HG03108 (cell line): Measurements from ENCODE around the gene TPTE.
"Not testable (repeated sequence)": the region's sequence is repeated elsewhere in the genome, so short reads cannot be mapped to it uniquely, and the experiment has no call there.

Experiments used
- ATAC-seq: cut with Tn5 transposase; IDR thresholded peaks from one replicate; pipeline ENCODE4 v1.9.1; 2021; ENCODE audit warnings: moderate library complexity; ENCODE audit not compliant: unreplicated experiment

TPTE gene

DNA sequence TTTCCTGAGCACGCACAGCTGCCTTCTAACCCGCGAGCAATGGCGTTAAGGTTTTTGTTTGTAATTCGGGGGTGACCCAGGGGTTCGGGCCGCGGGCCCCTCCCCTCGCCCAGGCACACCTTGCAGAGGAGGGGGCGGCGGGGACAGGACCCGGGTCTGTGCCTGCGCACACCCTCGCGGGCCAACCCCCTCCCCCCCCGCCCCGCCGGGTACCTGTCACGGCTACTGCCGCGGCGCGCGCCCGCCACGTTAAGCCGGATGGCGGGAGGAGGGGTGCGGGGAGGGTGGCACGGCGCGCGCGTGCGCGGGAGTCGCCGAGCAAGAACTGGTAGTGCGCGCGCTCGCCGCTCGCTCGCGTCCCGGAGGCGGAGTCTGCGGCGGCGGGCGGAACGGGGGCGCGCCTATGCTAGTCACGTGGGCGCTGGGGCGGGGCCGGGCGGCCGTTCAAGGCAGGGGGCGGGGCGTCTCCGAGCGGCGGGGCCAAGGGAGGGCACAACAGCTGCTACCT is at the start of gene TPTE:
Gene TPTE, plus strand, starts transcription at position 493 of the 508 bp plus-strand sequence. CDS start 17,141 bp downstream, outside the sequence.
- no peak for ATAC-seq

DNA sequence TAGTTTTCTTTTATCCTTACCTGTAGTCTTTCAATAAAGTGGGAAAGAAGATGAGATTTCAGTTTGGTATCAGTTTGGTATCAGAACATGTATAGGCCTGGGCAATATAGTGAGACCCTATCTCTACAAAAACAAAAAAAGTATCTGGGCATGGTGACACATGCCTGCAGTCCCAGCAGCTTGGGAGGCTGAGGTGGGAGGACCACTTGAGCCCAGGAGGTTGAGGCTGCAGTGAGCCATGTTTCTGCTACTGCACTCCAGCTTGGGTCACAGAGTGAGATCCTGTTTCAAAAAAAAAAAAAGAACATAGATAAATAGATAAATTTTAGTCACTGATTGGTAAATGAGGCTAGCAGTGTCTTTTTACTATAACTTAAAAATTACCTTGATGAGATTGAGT is 49.4 kb upstream of the TPTE start:
- ATAC-seq = not testable (repeated sequence)

DNA sequence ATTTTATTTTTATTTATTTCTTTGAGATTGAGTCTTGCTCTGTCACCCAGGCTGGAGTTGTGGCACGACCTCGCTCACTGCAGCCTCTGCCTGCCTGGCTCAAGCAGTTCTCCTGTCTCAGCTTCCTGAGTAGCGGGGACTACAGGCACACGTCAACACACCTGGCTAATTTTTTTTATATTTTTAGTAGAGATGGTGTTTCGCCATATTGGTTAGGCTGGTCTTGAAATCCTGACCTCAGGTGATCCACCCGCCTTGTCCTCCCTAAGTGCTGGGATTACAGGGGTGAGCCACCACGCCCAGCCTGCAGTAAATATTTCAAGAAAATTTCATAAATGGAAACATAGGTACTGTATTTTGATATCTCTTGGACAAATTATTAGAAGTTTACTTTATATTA is 43.6 kb upstream of the TPTE start:
- not testable (repeated sequence) for ATAC-seq

DNA sequence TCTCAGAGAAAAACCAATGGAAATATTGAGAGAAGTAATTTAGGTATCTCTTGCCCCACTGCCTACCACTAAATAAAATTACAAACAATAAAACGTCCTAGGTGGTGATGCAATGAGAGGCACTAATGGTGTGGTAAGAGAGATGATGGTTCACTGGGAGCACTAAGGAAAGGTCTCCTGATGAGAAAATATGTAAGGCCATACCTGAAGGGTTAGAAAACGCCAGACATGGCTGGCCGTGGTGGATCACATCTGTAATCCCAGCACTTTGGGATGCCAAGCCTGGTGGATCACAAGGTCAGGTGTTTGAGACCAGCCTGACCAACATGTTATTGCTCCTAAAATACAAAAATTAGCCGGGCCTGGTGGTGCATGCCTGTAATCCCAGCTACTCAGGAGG is 41.5 kb upstream of the TPTE start:
- not testable (repeated sequence) for ATAC-seq

DNA sequence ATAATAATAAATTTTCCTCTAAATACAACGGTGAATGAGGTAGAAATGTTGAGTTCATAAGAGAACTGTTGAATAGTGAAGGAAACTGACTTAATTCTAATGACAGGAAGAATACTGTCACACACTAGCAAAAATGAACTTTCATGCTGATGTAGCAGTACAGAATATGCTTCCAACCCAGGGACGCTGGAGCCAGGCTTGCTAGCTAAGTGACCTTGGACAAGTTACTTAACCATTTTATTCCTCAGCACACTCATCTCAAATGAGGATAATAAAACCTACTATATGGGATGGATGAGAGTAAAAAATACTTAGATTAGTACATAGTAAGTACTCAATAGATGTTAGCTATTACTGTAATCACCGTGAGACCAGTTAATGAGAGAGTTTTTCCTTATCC is 36.5 kb upstream of the TPTE start:
- ATAC-seq = not testable (repeated sequence)

DNA sequence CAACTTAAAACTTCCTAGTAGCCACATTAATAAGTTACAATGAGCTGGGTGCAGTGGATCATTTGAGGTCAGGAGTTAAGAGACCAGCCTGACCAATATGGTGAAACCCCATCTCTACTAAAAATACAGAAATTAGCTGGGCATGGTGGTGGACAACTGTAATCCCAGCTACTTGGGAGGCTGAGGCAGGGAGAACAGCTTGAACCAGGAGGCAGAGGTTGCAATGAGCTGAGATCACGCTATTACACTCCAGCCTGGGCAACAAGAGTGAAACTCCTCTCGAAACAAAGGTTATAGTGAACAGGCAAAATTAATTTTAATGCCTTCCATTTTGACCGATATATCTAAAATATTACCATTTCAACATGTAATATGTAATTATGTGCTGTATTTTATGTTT is 30.9 kb upstream of the TPTE start:
- not testable (repeated sequence) for ATAC-seq

DNA sequence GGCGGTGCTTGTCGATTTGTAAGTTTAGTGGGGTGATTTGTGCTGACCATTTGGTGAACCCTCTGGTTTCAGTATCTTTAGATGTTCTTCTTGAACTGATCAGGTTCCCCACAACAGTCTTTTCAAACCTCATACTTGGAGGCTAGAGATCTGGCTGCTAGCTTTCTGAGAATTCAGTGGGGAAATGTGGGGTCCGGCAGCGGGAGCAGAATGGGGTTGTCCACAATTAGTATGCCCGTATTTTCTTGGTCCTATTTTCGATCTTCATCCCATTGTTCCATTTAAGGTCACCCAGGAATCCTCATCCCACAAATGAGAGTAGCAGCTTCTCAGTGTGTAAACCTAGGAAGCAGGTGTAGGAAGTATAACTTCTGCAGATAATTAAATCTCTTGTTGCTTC is 10.3 kb upstream of the TPTE start:
- ATAC-seq = no peak

DNA sequence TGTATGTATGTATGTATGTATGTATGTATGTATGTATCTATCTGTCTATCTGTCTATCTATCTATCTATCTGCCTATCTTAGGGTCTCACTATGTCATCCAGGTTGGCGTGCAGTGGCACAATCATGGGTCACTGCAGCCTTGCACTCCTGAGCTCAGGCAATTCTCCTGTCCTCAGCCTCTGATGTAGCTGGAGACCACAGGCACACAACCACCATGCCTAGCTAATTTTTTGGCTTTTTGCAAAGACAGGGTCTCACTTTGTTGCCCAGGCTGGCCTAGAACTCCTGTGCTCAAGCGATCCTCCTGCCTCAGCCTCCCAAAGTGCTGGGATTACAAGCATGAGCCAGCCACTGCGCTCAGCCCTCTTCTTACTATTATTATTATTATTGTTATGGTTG is 4.5 kb upstream of the TPTE start:
- not testable (repeated sequence) for ATAC-seq

DNA sequence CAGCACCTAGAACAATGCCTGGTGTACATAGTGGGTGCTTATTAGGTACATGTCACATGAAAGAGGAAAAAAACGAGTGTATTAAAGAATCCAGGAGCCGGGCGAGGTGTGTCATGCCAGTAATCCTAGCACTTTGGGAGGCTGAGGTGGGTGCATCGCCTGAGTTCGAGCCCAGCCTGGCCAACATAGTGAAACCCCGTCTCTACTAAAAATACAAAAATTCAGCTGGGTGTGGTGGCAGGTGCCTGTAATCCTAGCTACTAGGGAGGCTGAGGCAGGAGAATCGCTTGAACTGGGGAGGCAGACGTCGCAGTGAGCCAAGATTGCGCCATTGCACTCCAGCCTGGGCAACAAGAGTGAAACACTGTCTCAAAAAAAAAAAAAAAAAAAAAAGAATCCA is 3.5 kb upstream of the TPTE start:
- not testable (repeated sequence) for ATAC-seq

DNA sequence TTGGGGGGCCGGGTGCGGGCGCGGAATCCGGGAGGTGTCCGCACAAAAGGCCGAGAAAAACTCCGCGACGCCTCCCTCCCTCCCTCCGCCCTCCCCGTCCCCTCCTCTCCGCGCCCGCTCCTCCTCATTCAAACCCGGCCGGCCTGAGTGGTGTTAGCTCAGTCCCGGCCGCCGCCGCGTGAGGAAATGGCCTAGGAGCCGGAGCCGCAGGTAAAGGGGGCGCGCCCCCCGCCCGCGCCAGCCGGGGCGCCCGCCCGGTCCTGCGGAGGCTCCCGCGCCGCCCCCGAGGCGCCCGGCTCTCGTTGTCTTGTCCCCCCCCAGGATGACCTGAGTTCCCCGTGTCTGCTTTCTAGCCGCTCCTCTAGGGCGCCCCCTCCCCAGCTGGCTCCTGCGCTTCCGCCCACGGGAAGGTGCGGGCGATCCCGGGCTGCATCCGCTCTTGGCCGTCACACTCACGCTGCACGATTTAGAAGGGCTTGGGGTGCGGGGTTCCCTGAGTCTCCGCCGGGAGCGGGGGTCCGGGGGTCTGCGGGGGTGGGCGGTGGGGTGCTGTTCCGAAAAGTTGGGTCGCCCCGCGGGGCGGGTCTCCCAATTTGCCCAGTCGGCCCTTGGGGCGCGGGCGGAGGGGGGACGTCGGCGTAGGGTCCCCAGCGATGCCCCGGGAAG is 585 bp downstream of the TPTE start:
- not testable (repeated sequence) for ATAC-seq

DNA sequence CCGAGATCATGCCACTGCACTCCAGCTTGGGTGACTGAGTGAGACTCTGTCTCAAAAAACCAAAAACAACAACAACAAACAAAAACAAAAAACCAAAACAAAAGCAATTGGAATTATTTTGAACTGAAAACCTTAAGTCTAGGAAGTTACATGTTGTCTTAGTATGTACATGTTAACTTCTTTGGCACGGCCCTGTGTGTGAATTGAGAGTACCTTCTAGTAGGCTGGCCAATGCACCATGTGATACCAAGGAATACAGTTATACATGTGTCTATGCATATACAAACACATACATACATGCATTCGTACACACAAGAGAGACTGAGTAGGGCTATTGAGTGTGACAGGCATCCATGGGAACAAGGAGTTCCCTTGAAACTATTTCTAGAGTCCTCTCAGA is 18.6 kb downstream of the TPTE start:
- ATAC-seq = no peak

DNA sequence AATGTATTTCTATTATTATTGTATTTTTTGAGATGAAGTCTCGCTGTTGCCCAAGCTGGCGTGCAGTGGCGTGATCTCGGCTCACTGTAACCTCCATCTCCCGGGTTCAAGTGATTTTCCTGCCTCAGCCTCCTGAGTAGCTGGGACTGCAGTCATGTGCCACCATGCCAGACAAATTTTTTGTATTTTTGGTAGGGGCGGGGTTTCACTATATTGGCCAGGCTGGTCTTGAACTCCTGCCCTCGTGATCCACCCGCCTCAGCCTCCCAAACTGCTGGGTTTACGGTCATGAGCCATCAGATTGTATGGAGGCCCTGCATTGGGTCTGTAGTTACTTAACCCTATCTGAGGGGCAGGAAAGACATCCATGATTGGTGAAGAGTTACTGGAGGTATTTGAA is 23.0 kb downstream of the TPTE start:
- not testable (repeated sequence) for ATAC-seq

DNA sequence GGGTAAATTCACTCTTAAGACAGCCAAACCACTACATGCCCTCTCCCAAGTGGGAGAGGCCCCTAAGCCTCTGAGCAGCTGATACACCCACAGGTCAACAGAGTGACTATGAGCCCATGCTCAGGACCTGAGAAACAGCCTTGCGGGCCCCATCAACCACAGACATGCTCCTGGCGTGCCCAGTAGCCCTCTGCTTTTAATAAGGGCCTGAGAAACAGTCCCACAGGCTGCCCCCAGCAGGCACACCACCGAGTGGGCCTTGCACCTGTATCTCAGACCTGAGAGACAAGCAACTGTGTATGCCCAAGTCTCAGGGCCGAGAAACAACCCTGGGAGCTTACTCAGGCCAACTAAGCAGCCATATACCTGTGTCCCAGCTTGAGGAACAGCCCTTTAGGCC is 26.5 kb downstream of the TPTE start:
- not testable (repeated sequence) for ATAC-seq

DNA sequence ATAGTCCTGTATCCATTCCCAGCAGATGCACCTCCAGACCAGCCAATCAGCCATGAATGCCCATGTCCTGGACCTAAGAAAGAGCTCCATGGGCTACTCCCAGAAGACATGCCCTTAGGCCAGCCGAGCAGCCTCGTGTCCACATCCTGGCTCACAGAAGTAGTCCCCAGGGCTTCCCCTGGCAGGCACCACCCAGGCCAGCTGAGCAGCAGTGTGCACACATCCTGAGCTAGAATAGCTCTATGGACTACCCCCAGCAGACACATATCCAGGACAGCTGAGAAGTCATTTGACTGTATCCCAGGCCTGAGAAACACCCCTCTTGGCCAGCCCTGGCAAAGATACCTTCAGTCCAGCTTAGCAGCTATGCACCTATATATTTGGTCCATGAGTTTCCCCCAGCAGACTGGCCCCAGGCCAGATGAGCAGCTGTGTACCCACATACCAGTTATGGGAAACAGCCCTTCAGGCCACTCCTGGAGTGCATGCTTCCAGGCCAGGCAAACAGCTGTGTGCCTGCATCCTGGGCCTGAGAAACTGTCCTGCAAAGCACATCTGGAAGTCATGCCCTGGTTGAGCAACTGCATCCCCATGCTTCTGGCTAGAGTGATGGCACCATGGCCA is 27.1 kb downstream of the TPTE start:
- ATAC-seq = not testable (repeated sequence)

DNA sequence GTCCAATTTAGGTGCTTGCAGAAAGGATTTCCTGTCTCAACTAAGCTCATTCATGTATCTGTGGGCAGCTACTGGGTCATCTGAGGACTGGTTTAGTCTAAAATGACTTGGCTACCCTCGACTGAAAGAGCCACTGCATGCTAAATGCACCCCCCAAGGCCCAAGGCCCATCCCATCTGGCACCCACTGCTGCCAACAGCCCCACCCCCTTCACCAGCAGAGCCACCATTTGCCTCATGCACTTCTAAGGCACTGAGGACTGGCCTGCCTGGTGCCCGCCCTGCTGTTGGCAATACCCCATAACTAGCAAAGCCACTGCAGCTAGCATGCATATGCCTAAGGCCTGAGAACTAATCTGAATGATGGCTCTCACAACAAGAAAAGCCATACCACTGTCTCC is 49.4 kb downstream of the TPTE start:
- not testable (repeated sequence) for ATAC-seq

DNA sequence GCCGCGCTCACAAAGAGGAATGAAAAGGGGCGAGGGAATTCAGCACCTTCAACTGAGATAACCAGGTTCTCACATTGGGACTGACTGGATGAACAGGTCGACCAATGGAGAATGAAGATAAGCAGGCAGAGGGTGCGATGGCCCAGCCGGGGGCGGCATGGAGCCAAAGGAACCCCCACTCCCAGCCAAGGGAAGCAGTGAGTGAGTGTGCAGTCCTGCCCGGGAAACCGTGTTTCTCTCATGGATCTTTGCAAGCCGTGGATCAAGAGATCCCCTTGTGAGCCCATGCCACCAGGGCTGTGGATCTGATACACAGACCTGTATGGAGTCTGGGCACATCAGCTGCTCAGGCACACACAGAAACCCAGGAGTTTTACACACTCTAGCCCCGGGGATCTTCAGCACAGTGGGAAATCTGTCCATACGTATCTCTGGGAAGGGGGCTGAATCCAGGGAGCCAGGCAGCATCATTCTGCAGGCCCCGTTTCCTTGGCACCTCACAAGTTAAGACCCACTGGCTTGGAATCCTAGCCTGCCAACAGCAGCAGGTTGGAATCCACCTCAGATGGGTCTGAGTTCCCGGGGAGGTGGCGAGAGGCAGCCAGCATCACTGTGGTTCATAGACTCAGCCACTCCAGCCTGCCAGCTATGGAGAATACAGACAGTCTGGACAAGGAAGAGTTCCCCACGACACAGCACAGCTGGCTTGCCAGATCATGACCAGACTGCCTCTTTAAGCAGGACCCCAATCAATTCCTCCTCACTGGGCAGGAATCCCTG is 53.3 kb downstream of the TPTE start:
- ATAC-seq = not testable (repeated sequence)

DNA sequence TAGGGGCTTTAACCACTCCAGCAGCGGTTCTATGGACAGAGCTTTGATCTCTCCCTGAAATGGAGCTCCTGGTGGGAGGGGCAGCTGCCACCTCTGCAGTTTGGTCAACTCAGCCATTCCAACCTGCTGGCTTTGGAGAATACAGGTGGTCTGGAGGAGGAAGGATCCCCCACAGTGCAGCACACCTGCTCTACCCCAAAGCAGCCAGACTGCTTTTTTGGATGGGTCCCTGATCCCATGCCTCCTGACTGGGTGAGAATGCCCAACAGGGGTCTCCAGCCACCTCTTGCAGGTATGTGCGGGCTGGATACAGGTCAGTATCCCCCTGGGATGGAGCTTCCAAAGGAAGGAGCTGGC is 53.9 kb downstream of the TPTE start:
- no peak for ATAC-seq

DNA sequence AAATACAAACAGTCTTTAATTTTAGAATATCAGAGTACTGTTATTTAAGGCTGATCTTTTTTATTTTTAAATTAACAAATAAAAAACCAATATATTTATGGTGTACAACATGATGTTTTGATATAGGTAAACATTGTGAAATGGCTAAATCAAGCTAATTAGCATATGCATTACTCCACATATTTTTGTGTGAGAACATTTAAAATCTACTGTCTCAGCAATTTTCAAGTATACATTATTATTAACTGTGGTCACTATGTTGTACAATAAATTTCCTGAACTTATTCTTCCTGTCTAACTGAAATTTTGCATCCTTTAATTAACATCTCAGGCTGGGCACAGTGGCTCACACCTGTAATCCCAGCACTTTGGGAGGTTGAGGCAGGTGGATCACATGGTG is 57.5 kb downstream of the TPTE start:
- ATAC-seq = not testable (repeated sequence)

DNA sequence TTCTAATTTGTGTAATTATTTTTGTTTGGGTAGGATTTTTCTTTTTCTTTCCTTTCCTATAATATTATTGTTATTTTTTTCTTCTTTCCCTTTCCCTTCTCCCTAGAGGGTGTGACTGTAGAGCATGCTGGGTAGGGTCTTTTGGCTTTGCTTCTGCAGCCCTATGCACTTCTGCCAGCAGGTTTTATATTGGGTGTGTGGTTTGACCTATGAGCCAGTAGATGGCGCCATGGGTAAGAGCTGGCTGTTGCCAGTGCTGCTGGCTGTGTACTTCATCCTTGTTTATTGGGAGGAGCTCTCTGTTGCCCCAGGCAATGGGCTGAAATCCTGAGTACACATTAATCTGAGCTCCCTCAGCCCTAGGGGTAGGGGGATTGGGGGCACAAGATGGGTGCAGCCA is 67.7 kb downstream of the TPTE start:
- ATAC-seq = not testable (repeated sequence)

DNA sequence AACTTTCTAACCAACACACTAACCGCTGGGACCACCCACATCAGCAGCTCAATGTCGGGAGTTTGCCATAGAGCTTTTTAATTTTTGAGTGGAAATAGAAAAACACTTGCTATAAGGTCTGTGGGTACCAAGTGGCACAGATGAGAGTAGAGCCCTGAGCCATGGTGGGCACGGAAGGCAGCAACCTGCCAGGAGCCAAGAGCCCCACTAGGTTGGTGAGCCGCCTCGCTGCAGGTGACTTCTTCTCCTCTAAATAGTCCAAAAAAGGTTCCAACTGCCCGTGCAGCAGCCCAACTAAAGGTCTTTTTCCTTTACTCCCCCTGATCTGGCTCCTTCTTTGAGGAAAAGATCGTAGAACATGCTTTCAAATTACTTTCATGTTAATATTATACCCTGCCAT is 85.7 kb downstream of the TPTE start:
- not testable (repeated sequence) for ATAC-seq

DNA sequence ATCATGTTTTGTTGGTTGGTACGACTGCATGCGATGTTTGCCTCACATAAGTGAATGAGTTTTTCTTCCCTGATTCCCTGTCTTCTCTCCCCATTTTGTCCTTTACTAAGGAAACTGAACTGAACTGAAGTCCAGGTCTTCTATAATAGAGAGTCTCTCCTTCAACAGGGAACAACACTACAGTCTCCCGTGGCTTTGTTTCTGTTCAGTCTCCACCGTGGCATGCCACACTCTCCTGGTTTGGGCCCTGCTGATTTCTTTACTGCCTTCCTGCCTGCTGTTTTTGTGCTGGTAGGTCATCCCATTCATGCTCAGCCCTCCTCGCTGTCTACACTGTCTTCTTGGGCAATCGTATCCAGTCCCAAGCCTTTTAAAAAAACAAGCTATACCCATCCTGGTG is 92.9 kb downstream of the TPTE start:
- not testable (repeated sequence) for ATAC-seq

DNA sequence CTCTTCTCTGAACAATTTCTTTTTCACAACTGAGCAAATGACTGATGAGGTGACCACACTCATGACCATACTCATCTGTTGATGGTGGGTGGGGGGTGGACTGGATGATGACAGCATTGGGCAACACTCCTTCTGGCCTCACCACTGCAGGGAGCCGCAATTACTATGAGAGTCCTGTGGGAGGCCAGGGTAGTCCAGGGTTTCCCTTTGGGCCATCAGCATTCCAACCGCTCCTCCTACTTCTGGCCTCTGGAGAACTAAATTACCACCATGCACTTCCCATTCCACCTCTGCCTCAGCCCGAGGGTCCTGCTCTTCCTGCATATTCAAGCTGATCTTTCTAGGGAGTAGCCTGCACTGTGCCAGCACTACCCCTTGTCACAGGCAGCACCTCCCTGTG is 94.7 kb downstream of the TPTE start:
- not testable (repeated sequence) for ATAC-seq
